ENCODE data around the gene XYLT1. TPM values are rescaled to one million over a fixed set of nuclear protein-coding genes. Genes with fewer than 3 reads are reported as not detected.

The XYLT1 gene
- total RNA-seq, 1 donor from 2014 or later = 41.6 TPM

GRCh38 chr16:17130733-17131132 lies 340.0 kb downstream of the XYLT1 start:
- intact Hi-C loops (cut with micrococcal nuclease) = no loop called here

GRCh38 chr16:17129971-17130370 lies 340.8 kb downstream of the XYLT1 start:
- intact Hi-C loops (cut with micrococcal nuclease) = no loop called here

GRCh38 chr16:17128791-17129190 lies 342.0 kb downstream of the XYLT1 start:
- intact Hi-C loops (cut with micrococcal nuclease) = no loop called here

GRCh38 chr16:17126156-17126555 lies 344.6 kb downstream of the XYLT1 start:
- intact Hi-C loops (cut with micrococcal nuclease) = no loop called here

GRCh38 chr16:17125671-17126070 lies 345.1 kb downstream of the XYLT1 start:
- intact Hi-C loops (cut with micrococcal nuclease) = no loop called here

GRCh38 chr16:17117906-17118577 lies 352.7 kb downstream of the XYLT1 start:
- intact Hi-C loops (cut with micrococcal nuclease) = no loop called here

- intact Hi-C loops (cut with micrococcal nuclease) = no loop called here
Observed at GRCh38 chr16:17116595-17117322, 354.0 kb downstream of the XYLT1 start.

- intact Hi-C loops (cut with micrococcal nuclease) = no loop called here
Observed at GRCh38 chr16:17109413-17109812, 361.3 kb downstream of the XYLT1 start.

GRCh38 chr16:17108596-17108995 lies 362.2 kb downstream of the XYLT1 start:
- intact Hi-C loops (cut with micrococcal nuclease) = no loop called here

- intact Hi-C loops (cut with micrococcal nuclease) = no loop called here
Observed at GRCh38 chr16:17107450-17107849, 363.3 kb downstream of the XYLT1 start.

- intact Hi-C loops (cut with micrococcal nuclease) = no loop called here
Observed at GRCh38 chr16:17106243-17106791, 364.4 kb downstream of the XYLT1 start.

- intact Hi-C loops (cut with micrococcal nuclease) = no loop called here
Observed at GRCh38 chr16:17105239-17105797, 365.4 kb downstream of the XYLT1 start.

GRCh38 chr16:17104654-17105053 lies 366.1 kb downstream of the XYLT1 start:
- intact Hi-C loops (cut with micrococcal nuclease) = no loop called here

GRCh38 chr16:17103216-17103615 lies 367.5 kb downstream of the XYLT1 start:
- intact Hi-C loops (cut with micrococcal nuclease) = no loop called here

GRCh38 chr16:17101646-17102045 lies 369.1 kb downstream of the XYLT1 start:
- intact Hi-C loops (cut with micrococcal nuclease) = no loop called here

GRCh38 chr16:17098685-17099084 lies 372.1 kb downstream of the XYLT1 start:
- intact Hi-C loops (cut with micrococcal nuclease) = no loop called here

GRCh38 chr16:17084130-17084529 lies 386.6 kb downstream of the XYLT1 start:
- intact Hi-C loops (cut with micrococcal nuclease) = no loop called here

- intact Hi-C loops (cut with micrococcal nuclease) = no loop called here
Observed at GRCh38 chr16:17083628-17084027, 387.1 kb downstream of the XYLT1 start.

GRCh38 chr16:17082095-17082882 lies 388.5 kb downstream of the XYLT1 start:
- intact Hi-C loops (cut with micrococcal nuclease) = no loop called here

- intact Hi-C loops (cut with micrococcal nuclease) = no loop called here
Observed at GRCh38 chr16:17080105-17080504, 390.7 kb downstream of the XYLT1 start.

- intact Hi-C loops (cut with micrococcal nuclease) = no loop called here
Observed at GRCh38 chr16:17078931-17079631, 391.7 kb downstream of the XYLT1 start.
